ENCODE measurements around the gene NCBP1.

NCBP1 gene

DNA sequence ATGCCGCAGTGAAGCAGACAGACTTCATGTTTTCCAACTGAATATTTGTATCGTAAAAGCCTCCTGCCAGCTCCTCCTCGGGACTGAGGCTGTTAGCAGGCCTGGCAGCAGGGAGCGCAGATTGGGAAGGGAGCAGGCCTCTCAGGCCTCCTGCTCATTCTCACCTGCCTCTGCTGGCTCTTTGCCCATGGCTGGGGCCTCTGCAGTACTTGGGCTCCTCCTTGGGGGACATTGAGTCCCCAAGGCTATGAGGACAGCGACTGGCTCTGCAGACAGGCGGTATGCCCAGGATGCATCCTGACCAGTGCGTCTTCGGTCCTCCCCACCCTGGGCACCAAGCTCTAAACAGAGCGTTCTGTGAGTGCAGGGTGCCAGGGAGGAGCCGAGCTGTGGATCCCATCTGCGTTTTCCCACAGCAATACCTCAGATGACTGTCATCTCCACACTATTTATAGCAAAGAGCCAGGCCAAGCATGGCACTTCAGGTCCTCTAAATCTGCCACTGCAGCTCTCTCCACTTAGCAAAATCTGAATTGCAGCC is 39.2 kb upstream of the NCBP1 start:
- no peaks in the 10 kb centered on the region for H3K36me3 ChIP-seq
- H3K27ac ChIP-seq, result no peak overlapping the region
- no peaks in the 10 kb centered on the region for H3K27me3 ChIP-seq (ENCODE audit: insufficient read depth, low read depth, severe bottlenecking)
- no peak overlapping the region for H3K4me3 ChIP-seq (ENCODE audit: low read depth, low read length)
- no peak for TF ChIP-seq CTCF (IDR thresholded peaks at IDR 0.05; ENCODE audit: low read depth, low read length)
- no peak for DNase-seq
- H3K9me3 ChIP-seq (ENCODE audit: severe bottlenecking), result no peaks in the 10 kb centered on the region

- no peak for TF ChIP-seq CTCF (IDR thresholded peaks at IDR 0.05; ENCODE audit: low read depth, low read length)
- Histone ChIP-seq H3K9me3 (ENCODE audit: severe bottlenecking) (no peaks in the 10 kb centered on the region), H3K27ac (no peak overlapping the region), H3K36me3 (peaks cover 24% of the 10 kb centered on the region), H3K27me3 (ENCODE audit: insufficient read depth, low read depth, severe bottlenecking) (no peaks in the 10 kb centered on the region), H3K4me3 (ENCODE audit: low read depth, low read length) (no peak overlapping the region)
- no peak for DNase-seq
These were observed 36.7 kb upstream of the NCBP1 start for GRCh38 chr9:97596906-97597305.

- H3K9me3 ChIP-seq (ENCODE audit: severe bottlenecking), result no peaks in the 10 kb centered on the region
- H3K27me3 ChIP-seq (ENCODE audit: insufficient read depth, low read depth, severe bottlenecking), result no peaks in the 10 kb centered on the region
- DNase-seq, result peak; percentile 88
- peak; percentile 96 for TF ChIP-seq CTCF (IDR thresholded peaks at IDR 0.05; ENCODE audit: low read depth, low read length)
- peak overlapping the region; percentile 34; the same call in 1 of the 2 replicates for H3K27ac ChIP-seq
- H3K36me3 ChIP-seq, result peaks cover 42% of the 10 kb centered on the region
- no peak overlapping the region for H3K4me3 ChIP-seq (ENCODE audit: low read depth, low read length)
These were observed 34.9 kb upstream of the NCBP1 start for GRCh38 chr9:97598461-97599288.

DNA sequence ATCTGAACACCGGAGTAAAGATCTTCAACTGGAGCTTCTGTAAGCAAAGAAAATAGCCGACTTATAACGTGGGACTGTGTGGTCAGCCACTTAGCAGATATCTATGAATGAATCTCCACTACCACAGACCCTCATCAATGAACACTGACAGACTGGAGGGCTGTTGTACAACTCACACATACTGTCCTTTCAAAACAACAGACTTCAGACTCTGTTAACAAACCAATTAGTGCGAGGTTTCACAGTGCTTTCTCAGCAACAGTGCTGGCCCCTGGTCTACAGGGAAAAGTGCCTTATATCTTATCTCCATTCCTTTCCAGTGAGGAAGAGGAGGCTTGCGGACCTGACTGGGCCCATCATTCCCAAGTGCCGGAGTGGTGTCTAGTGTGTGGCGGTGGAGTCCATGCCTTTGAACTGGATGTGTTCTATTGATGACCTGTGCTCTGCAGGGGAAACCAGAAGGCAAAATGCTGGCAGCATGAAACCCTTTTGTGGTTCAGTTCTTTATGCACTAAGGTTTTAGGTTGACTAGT is 34.2 kb upstream of the NCBP1 start:
- H3K36me3 ChIP-seq, result peaks cover 49% of the 10 kb centered on the region
- no peak overlapping the region; the same call in 1 of the 2 replicates for H3K27ac ChIP-seq
- TF ChIP-seq CTCF (IDR thresholded peaks at IDR 0.05; ENCODE audit: low read depth, low read length), result no peak
- no peak for DNase-seq
- H3K27me3 ChIP-seq (ENCODE audit: insufficient read depth, low read depth, severe bottlenecking), result no peaks in the 10 kb centered on the region
- H3K9me3 ChIP-seq (ENCODE audit: severe bottlenecking), result no peaks in the 10 kb centered on the region
- no peak overlapping the region for H3K4me3 ChIP-seq (ENCODE audit: low read depth, low read length)

- H3K4me3 ChIP-seq (ENCODE audit: low read depth, low read length), result no peak overlapping the region
- H3K36me3 ChIP-seq, result peaks cover 62% of the 10 kb centered on the region
- no peak for DNase-seq
- TF ChIP-seq CTCF (IDR thresholded peaks at IDR 0.05; ENCODE audit: low read depth, low read length), result no peak
- no peaks in the 10 kb centered on the region for H3K27me3 ChIP-seq (ENCODE audit: insufficient read depth, low read depth, severe bottlenecking)
- no peak overlapping the region for H3K27ac ChIP-seq
- no peaks in the 10 kb centered on the region for H3K9me3 ChIP-seq (ENCODE audit: severe bottlenecking)
These were observed 32.9 kb upstream of the NCBP1 start for GRCh38 chr9:97600531-97601227.
